DMS 273 (cell line): ENCODE measurements around the gene UBP1.
A peak's percentile ranks its signal among the peaks of the same experiment; 100 is the strongest.
"Not testable (repeated sequence)": the region's sequence is repeated elsewhere in the genome, so short reads cannot be mapped to it uniquely, and the experiment has no call there.

ENCODE experiments used
- DNase-seq: peaks from one replicate; lab custom pipeline; 2025; ENCODE audit not compliant: unreplicated experiment; lab: John Stamatoyannopoulos, UW

UBP1 gene

GRCh38 chr3:33437556-33438283 lies 2.5 kb downstream of the UBP1 start:
- peak; percentile 31 for DNase-seq

- no peak for DNase-seq
Measured at GRCh38 chr3:33433843-33434242, 6.4 kb downstream of the UBP1 start.

- DNase-seq = no peak
Measured at GRCh38 chr3:33430571-33430970, 9.6 kb downstream of the UBP1 start.

GRCh38 chr3:33430061-33430460 lies 10.1 kb downstream of the UBP1 start:
- DNase-seq = no peak

GRCh38 chr3:33429306-33429705 lies 10.9 kb downstream of the UBP1 start:
- DNase-seq = not testable (repeated sequence)

GRCh38 chr3:33428734-33429133 lies 11.5 kb downstream of the UBP1 start:
- no peak for DNase-seq

- DNase-seq = peak; percentile 9
Measured at GRCh38 chr3:33426630-33427317, 13.4 kb downstream of the UBP1 start.

- peak; percentile 55 for DNase-seq
Measured at GRCh38 chr3:33426068-33426467, 14.1 kb downstream of the UBP1 start.

GRCh38 chr3:33425453-33425852 lies 14.8 kb downstream of the UBP1 start:
- no peak for DNase-seq

- DNase-seq = no peak
Measured at GRCh38 chr3:33424606-33425452, 15.4 kb downstream of the UBP1 start.

- peak; percentile 10 for DNase-seq
Measured at GRCh38 chr3:33420966-33421365, 19.2 kb downstream of the UBP1 start.

GRCh38 chr3:33419948-33420347 lies 20.3 kb downstream of the UBP1 start:
- DNase-seq = no peak

GRCh38 chr3:33417066-33417673 lies 23.0 kb downstream of the UBP1 start:
- DNase-seq = no peak

- not testable (repeated sequence) for DNase-seq
Measured at GRCh38 chr3:33410816-33411215, 29.4 kb downstream of the UBP1 start.

- DNase-seq = no peak
Measured at GRCh38 chr3:33403756-33404155, 36.4 kb downstream of the UBP1 start.

- no peak for DNase-seq
Measured at GRCh38 chr3:33402936-33403335, 37.3 kb downstream of the UBP1 start.

GRCh38 chr3:33401781-33402180 lies 38.4 kb downstream of the UBP1 start:
- DNase-seq = no peak

GRCh38 chr3:33398410-33398809 lies 41.8 kb downstream of the UBP1 start:
- no peak for DNase-seq

GRCh38 chr3:33395900-33396299 lies 44.3 kb downstream of the UBP1 start:
- DNase-seq = no peak

- DNase-seq = peak; percentile 2
Measured at GRCh38 chr3:33394403-33395054, 45.7 kb downstream of the UBP1 start.

GRCh38 chr3:33392703-33393125 lies 47.5 kb downstream of the UBP1 start:
- no peak for DNase-seq
